Liver (tissue), 3 donors: ENCODE results near the gene GORASP2.

Experiments
- CTCF ChIP-seq: fragments of 150-350 bp; IDR thresholded peaks from 2 replicates; pipeline ENCODE4 v1.5.1; 2017; ENCODE audit warnings: improper control_type of control experiment, low read depth, low read length; ENCODE audit not compliant: missing input control
- JUND ChIP-seq, 2 donors: IDR thresholded peaks; 2 replicates each; pipeline ENCODE4 v1.6.1; 2016; ENCODE audit warnings: antibody characterized with exemption in 2 of 2
- donor health status: healthy.
- donor health status: healthy.

- TF ChIP-seq CTCF: no peak
- no peak for TF ChIP-seq JUND (IDR thresholded peaks at IDR 0.05)
These were observed 75.3 kb downstream of the GORASP2 start for GRCh38 chr2:171004363-171004762.
